ENCODE data around the gene RBM15.

The RBM15 gene

DNA sequence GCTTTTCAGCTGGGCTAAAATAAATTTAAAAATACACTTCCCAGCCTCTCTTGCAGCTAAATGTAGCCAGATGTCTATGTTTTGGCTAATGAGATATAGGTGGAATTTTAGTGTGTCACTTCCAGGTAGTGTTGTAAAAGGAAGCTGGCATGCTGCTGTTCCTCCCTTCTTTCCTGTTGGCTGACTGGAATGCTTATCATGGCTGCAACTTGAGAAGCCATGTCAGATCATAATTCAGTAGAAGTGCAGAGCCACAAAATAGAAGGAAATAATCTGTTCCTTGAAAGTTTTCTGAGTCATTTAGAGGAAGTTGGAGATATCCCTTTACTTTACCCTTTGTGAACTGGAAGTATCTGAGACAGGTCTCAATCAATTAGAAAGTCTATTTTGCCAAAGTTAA is 10.9 kb upstream of the RBM15 start:
- CTCF ChIA-PET, result interaction anchor here (1.0 to 4.2 kb wide), 6 partner anchors 16 to 132 kb away, joined by 3 to 20 read pairs (median 5); no protein-coding TSS in a partner anchor
- TF ChIP-seq, protein P1, sequence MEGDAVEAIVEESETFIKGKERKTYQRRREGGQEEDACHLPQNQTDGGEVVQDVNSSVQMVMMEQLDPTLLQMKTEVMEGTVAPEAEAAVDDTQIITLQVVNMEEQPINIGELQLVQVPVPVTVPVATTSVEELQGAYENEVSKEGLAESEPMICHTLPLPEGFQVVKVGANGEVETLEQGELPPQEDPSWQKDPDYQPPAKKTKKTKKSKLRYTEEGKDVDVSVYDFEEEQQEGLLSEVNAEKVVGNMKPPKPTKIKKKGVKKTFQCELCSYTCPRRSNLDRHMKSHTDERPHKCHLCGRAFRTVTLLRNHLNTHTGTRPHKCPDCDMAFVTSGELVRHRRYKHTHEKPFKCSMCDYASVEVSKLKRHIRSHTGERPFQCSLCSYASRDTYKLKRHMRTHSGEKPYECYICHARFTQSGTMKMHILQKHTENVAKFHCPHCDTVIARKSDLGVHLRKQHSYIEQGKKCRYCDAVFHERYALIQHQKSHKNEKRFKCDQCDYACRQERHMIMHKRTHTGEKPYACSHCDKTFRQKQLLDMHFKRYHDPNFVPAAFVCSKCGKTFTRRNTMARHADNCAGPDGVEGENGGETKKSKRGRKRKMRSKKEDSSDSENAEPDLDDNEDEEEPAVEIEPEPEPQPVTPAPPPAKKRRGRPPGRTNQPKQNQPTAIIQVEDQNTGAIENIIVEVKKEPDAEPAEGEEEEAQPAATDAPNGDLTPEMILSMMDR (IDR thresholded peaks at IDR 0.05; ENCODE audit: control extremely low read depth, extremely low read depth, low read depth, missing control alignments), result no peak
- POLR2A ChIA-PET, result no interaction called here
- DNase-seq (ENCODE audit: extremely low spot score), result no peak

DNA sequence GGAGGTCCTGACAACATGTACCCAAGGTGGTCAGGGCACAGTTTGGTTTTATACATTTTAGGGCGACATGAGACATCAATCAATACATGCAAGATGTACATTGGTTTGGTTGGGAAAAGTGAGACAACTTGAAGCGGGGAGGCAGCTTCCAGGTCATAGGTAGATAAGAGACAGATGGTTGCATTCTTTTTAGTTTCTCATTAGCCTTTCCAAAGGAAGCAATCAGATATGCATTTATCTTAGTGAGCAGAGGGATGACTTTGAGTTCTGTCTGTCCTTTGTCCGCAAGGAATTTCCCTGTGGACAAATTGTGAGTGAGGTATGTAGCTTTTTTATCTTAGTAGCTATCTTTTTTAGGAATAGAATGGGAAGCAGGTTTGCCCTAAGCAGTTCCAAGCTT is 10.5 kb upstream of the RBM15 start:
- ChIA-PET CTCF (interaction anchor here (1.0 to 4.2 kb wide), 6 partner anchors 16 to 131 kb away, joined by 3 to 20 read pairs (median 5); no protein-coding TSS in a partner anchor), POLR2A (no interaction called here)
- TF ChIP-seq, protein P1 (IDR thresholded peaks at IDR 0.05; ENCODE audit: control extremely low read depth, extremely low read depth, low read depth, missing control alignments), result no peak
- no peak for DNase-seq (ENCODE audit: extremely low spot score)

DNA sequence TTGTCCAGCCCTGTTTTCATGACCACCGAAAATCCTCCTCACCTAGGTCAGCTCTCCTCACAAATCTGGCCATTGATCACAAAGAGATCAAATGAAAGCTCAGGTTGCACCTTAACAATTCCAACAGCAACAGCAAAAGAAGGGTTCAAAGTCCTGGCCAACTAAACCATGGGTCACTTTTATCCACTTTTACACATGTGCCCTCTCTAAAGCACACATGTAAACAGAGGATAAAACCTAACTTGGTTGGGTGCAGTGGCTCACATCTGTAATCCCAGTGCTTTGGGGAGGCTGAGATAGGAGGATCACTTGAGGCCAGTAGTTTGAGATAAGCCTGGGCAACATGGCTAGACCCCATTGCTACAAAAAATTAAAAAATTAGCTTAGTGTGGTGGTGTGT is 3.9 kb upstream of the RBM15 start:
- CTCF ChIA-PET, result interaction anchor here (1.0 to 8.8 kb wide), 9 partner anchors 23 to 138 kb away, joined by 3 to 58 read pairs (median 6); no protein-coding TSS in a partner anchor
- POLR2A ChIA-PET, result no interaction called here
- TF ChIP-seq, protein P1 (IDR thresholded peaks at IDR 0.05; ENCODE audit: control extremely low read depth, extremely low read depth, low read depth, missing control alignments), result no peak
- DNase-seq (ENCODE audit: extremely low spot score), result no peak

DNA sequence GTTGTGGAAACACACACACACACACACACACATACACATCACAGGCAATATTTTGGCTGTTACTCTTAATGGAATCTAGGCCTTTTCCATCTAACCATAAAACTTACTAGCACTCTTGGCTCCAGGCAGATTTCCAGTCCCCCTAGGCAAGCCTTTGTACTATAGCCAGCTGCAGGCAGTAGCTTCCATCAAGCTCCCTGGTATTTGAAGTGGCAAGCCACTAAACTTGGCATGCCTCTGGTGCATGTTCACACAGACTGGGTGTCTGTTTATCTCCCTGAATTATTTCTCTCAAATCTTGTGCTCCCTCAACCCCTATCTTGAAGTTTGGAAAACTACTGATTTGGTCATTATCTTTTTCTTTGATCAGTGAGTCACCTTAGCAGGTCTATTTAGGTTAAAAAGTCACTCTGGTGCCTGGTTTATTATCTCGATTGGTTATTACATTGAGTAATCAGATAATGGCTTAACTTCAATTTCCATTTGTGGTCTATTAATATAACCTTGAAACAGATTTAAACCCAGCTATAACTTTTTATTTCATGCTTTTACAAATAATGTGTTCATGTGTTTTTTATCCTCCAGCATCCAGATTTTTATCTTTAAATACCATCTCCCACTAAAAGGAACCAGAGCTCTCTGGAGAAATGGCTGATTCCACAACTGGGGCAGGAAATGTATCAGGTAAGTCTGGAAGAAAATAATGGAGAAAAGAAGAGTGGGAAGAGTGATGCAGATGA is 2.7 kb upstream of the RBM15 start:
- DNase-seq (ENCODE audit: extremely low spot score), result no peak
- ChIA-PET POLR2A (interaction anchor here (0.6 kb wide), 1 partner anchor 23 kb away, joined by 3 read pairs; no protein-coding TSS in a partner anchor), CTCF (interaction anchor here (0.9 to 8.8 kb wide), 12 partner anchors 10 to 276 kb away, joined by 3 to 58 read pairs (median 6); no protein-coding TSS in a partner anchor)
- TF ChIP-seq, protein P1 (IDR thresholded peaks at IDR 0.05; ENCODE audit: control extremely low read depth, extremely low read depth, low read depth, missing control alignments), result no peak

DNA sequence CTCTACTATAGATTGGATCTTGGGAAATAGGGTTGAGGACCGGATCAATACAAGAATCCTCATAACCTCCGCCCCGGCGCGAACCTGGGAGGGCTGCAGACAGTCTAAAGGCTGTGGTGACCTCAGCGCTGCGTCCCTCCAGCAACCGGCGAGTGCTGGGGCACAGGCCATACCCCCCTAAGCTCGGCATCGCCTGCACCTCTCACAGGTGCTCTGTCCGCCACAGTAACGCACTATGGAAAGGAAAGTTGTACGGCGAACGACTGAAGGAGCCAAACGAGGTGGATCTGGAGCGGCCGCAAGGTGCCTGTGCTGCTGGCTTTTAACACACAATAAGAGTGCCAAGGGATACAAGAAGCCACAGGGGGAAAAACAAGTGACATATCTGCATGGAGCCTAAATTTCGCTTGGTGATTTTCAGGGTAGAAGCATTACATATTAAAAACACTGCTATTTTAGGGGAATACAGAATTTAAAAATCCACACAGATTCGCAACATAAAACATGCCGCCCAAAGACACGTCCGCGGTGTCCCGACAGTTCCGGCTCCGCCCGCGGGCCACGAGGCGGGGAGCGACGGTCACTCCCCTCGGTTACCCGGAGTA is 1.4 kb upstream of the RBM15 start:
- DNase-seq (ENCODE audit: extremely low spot score), result peak; percentile 32
- TF ChIP-seq, protein P1 (IDR thresholded peaks at IDR 0.05; ENCODE audit: control extremely low read depth, extremely low read depth, low read depth, missing control alignments), result no peak
- ChIA-PET POLR2A (interaction anchor here (0.8 to 2.2 kb wide), 5 partner anchors 28 to 537 kb away, joined by 3 to 7 read pairs (median 3); no protein-coding TSS in a partner anchor), CTCF (interaction anchor here (0.7 to 8.8 kb wide), 34 partner anchors 10 to 277 kb away, joined by 3 to 58 read pairs (median 5); no protein-coding TSS in a partner anchor)

DNA sequence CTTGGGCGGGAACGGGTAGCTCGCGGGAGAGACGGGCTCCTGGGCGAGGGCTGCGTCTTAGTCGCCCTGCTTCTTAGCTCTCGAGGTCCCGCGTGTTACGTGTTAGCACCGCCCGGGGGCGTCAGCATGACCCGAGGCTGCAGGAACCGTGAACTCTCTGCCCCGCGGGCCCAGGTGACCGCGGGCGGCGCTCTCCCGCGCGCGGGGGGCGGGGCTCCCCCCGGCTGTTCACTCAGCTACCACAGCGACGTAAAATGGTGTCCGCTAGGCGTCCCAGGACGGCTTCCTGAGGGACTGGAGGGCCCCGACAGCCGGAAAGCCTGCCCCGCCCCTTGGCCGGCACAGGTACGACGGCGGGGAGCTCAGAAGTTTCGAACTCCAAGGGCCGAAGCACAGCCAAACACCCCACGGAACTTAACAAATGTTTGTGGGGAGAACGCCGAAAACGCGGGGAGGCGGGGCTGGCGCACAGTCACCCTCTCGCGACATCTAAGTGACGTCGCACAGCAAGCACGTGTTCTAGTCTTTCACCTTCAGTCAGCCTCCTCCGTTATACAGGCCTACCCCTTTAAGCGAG is 780 bp upstream of the RBM15 start:
- CTCF ChIA-PET, result interaction anchor here (0.7 to 8.8 kb wide), 36 partner anchors 9 to 250 kb away, joined by 3 to 58 read pairs (median 5); no protein-coding TSS in a partner anchor
- POLR2A ChIA-PET, result interaction anchor here (0.8 to 2.2 kb wide), 9 partner anchors 12 to 537 kb away, joined by 3 to 11 read pairs (median 4); no protein-coding TSS in a partner anchor
- peak; percentile 93 for DNase-seq (ENCODE audit: extremely low spot score)
- TF ChIP-seq, protein P1 (IDR thresholded peaks at IDR 0.05; ENCODE audit: control extremely low read depth, extremely low read depth, low read depth, missing control alignments), result peak; percentile 59
